Measurements from ENCODE around the gene FBXO30. TPM values are rescaled to one million over a fixed set of nuclear protein-coding genes. Genes with fewer than 3 reads are reported as not detected.

FBXO30 gene
- total and polyA plus RNA-seq, 10 of the 15 experiments (the other 5 are each of a cell fraction or from before 2014, with no cell fraction given) = 1.7 to 6.9 (median 5.3) TPM

GRCh38 chr6:145814501-145815308 lies at the start of gene FBXO30 (continued):
- TF ChIP-seq RELB (IDR thresholded peaks at IDR 0.05; ENCODE audit: low read depth) (peak; percentile 54; the same call in 1 of the 2 replicates), MLLT1 (IDR thresholded peaks at IDR 0.05) (peak; percentile 52; the same call in 1 of the 2 replicates), CEBPZ (IDR thresholded peaks at IDR 0.05; ENCODE audit: low read depth, low read length) (no peak), LARP7 (IDR thresholded peaks at IDR 0.05) (peak; percentile 96), EED (IDR thresholded peaks at IDR 0.05; ENCODE audit: low read depth) (peak; percentile 58; the same call in 1 of the 2 replicates), STAT1 (conservative IDR thresholded peaks at IDR 0.05) (no peak), NR2C1 (IDR thresholded peaks at IDR 0.05) (peak; percentile 95), ATF7 (IDR thresholded peaks at IDR 0.05; ENCODE audit: low read depth) (no peak), PRDM15 (CRISPR knock-in tag; IDR thresholded peaks at IDR 0.05) (no peak), ZNF592 (IDR thresholded peaks at IDR 0.05) (no peak), E2F4 (IDR thresholded peaks at IDR 0.05; ENCODE audit: low read depth, low read length) (no peak), NR2C2 (IDR thresholded peaks at IDR 0.05; ENCODE audit: borderline replicate concordance, control insufficient read depth, insufficient read length, low read depth) (peak; percentile 71)
